GM18870 (cell line): Measurements from ENCODE around the gene PYGM.
A peak's percentile ranks its signal among the peaks of the same experiment; 100 is the strongest.

Experiments
- ATAC-seq: cut with Tn5 transposase; IDR thresholded peaks from one replicate; pipeline ENCODE4 v1.9.1; 2021; ENCODE audit warnings: moderate library complexity; ENCODE audit not compliant: unreplicated experiment

The PYGM gene

GRCh38 chr11:64792482-64792881 lies 32.7 kb upstream of the PYGM start:
- no peak for ATAC-seq

DNA sequence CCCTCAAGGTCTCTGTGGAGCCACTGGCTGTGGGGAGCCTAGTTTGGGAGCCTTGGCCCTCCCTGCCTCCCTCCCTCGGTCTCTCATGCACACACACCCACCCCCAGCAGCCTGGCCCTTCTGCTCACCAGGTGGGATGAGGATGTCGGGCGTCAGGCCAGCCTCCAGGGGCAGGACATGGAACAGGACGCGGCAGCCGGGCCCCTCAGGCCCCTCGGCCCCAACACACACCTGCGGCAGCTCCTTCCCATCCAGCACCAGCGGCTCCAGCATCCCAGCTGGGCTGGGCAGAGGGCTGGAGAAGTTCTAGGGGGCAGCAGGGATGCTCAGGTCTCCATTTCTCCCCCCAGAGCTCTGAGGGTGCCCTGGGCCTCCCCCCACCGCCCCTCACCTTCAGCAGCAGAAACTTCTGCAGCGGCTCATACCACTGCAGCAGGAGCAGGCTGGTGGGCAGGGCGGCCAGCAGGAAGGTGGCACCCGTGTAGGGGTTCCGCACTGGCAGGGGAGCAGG lies 32.1 kb upstream of the PYGM start:
- no peak for ATAC-seq

DNA sequence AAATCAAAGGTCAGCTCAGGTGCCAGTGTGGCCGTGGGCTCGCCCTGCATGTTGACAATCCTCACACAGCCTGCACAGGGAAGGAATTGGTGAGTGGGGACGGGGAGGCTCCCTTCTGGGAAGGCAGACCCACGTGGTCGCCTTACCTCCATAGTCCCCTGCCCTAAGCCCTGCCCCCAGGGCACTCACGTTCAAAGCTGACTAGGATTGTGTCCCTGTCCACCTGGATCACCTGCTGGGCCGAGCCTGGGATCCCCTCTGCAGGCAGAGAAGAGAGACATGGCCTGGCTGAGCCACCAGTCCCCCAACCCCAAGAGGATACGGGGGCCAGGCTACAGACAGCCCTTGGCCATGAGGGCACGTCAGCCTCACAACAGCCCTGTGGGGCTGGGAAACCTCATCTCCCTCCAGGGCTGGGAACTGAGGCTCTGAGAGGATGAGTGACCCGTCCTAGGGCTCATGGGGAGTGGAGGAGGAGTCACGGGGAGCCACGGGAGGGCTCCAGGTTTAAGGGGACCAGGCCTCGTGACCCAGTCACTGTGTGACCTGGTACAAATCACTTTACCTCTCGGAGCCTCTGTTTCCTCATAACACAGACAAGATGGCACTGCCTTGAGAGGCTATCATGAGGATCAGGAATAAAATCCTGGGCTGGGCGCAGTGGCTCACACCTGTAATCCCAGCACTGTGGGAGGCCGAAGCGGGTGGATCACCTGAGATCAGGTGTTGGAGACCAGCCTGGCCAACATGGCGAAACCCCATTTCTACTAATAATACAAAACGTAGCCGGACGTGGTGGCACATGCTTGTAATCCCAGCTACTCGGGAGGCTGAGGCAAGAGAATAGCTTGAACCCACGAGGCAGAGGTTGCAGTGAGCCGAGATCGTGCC lies 30.7 kb upstream of the PYGM start:
- ATAC-seq: no peak

- no peak for ATAC-seq
These were observed 29.8 kb upstream of the PYGM start for GRCh38 chr11:64789331-64790204.

GRCh38 chr11:64788321-64789215 lies 28.8 kb upstream of the PYGM start:
- ATAC-seq: no peak

DNA sequence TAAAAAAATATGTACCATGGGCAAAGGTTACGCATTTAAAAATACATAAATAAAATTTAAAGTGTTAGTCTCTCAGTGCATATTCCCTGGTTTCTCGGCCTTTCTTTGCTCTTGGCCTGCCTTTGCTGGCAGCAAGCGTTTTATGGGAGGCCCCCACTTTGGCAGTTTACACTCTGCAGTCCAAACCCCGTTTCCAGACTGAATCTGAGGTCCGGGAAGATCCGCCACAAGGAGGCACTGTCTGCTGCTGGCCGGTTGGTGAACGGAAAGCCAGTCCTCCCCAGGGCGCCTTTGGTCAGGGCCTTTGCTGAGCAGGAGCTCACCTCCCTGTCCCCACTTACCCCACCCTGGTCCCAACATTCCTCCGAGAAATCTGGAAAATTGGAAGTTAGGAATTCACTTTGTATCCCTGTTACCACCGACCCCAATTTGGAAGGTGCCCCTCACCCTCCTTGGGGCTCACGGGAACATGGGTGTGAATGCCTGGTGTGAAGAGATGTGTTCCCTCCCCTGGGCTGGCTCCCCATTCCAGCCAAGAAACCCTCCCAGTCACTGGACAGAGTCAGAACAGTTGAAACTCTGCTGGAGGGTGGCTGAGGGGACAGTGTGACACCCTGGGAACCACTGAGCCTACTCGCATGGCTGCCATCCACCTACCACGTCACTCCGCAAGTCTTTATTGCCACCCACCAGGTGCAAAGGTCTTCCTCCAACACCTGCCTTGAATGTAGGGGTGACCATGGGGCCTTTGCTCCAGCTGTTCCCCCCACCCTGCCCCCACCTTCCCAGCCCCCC lies 27.9 kb upstream of the PYGM start:
- no peak for ATAC-seq

GRCh38 chr11:64786308-64786707 lies 26.5 kb upstream of the PYGM start:
- ATAC-seq: no peak

GRCh38 chr11:64784813-64785581 lies 25.2 kb upstream of the PYGM start:
- no peak for ATAC-seq

- ATAC-seq: peak; percentile 84
These were observed 18.9 kb upstream of the PYGM start, which contains the start of gene SF1 for GRCh38 chr11:64778473-64779298. TSS of gene SF1 (minus strand) at chr11:64778542. CDS start at chr11:64778392, 150 bp downstream.

DNA sequence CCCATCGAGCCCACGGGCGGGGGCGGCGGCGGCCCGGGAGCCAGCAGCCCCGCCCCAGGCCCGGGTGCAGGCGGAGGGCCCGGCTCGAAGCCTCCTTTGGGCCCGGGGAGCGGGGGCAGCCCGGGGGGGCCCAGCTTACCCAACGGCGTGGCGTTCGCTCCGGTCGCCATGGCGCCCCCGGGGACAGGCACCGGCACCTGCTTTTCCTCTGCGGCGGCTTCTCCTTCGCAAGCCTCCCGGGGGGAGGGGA lies 18.4 kb upstream of the PYGM start:
- peak; percentile 2 for ATAC-seq

- no peak for ATAC-seq
These were observed 17.9 kb upstream of the PYGM start for GRCh38 chr11:64777449-64778222.

DNA sequence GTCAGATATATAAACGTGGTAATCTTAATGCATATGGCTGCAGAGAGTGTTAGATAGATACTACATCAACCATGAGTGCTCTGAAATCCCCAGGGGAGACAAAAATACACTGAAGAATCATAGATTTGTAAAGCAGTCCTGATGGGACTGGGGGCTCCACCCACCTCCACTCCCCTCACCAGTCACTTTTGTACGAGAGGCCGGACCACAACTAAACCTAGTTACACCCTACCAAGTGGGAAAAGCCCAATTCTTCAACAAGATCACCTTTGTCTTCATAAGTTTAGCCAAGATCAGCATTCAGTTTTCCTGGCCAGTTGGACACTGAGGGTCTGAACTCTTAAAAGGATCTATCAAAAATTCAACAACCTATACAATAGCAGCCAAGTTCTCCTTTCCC lies 17.1 kb upstream of the PYGM start:
- ATAC-seq: no peak

- ATAC-seq: no peak
These were observed 16.7 kb upstream of the PYGM start for GRCh38 chr11:64776425-64776824.

GRCh38 chr11:64774144-64774543 lies 14.4 kb upstream of the PYGM start:
- ATAC-seq: no peak

- ATAC-seq: peak; percentile 44
These were observed 12.7 kb upstream of the PYGM start for GRCh38 chr11:64772303-64773018.

DNA sequence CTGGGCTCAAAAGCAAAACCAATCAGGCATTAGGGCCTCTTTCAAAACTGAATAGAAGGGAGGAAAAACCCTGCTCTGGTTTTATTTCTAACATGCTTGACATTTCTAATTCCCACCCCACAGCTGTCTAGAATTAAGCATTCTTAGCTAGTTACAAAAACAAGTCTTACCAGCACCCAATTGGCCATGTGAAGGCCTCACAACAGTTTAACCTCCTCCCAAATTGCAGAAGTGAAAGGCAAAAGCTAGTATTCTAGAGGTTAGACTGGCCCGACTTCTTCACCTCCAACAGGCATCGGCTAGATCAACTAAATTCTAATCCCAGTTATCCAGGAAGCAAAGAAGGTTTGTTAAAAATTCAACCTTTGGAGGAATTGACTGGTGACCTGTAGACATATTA lies 12.1 kb upstream of the PYGM start:
- ATAC-seq: no peak

- ATAC-seq: no peak
These were observed 10.3 kb upstream of the PYGM start for GRCh38 chr11:64770120-64770519.
